Kidney (tissue), 14 donors: ENCODE measurements around the gene G6PC1. TPM values are rescaled to one million over a fixed set of nuclear protein-coding genes. Genes with fewer than 3 reads are reported as not detected.
"Not testable (repeated sequence)": the region's sequence is repeated elsewhere in the genome, so short reads cannot be mapped to it uniquely, and the experiment has no call there.

Experiments
- DNase-seq, 5 donors: peaks; one replicate each; pipeline ENCODE4 v3.0.0-alpha.2; 2013 to 2020
- FAIRE-seq: peaks from 2 replicates; lab custom pipeline; 2012; peaks lifted over from hg19 to GRCh38; lab: Jason Lieb, UNC
- H3K27ac ChIP-seq, 2 donors: one replicate each; pipeline ENCODE4 v1.7.0; 2013; ENCODE audit warnings: low read depth in 2 of 2, low read length in 2 of 2, inconsistent platforms in 1 of 2
- H3K27me3 ChIP-seq: one replicate; pipeline ENCODE4 v1.7.1; 2013; ENCODE audit warnings: low read length, inconsistent platforms; ENCODE audit not compliant: control insufficient read depth, insufficient read depth
- H3K36me3 ChIP-seq, 3 donors: one replicate each; pipeline versions ENCODE4 v1.7.0 to v1.7.1; 2013; ENCODE audit warnings: low read length in 3 of 3, control low read depth in 1 of 3, inconsistent platforms in 1 of 3; ENCODE audit not compliant: insufficient read depth in 3 of 3, control insufficient read depth in 2 of 3
- H3K4me1 ChIP-seq, 3 donors: one replicate each; pipeline versions ENCODE4 v1.7.0 to v1.7.1; 2013; ENCODE audit warnings: low read length in 3 of 3, inconsistent platforms in 1 of 3, low read depth in 1 of 3; ENCODE audit not compliant: control insufficient read depth in 2 of 3, insufficient read depth in 2 of 3
- H3K4me3 ChIP-seq, 3 donors: one replicate each; pipeline versions ENCODE4 v1.7.0 to v1.8.1; 2013; ENCODE audit warnings: low read length in 3 of 3, control low read depth in 1 of 3, inconsistent platforms in 1 of 3
- H3K9ac ChIP-seq, 3 donors: one replicate each; pipeline versions ENCODE4 v1.7.0 to v1.7.1; 2013; ENCODE audit warnings: low read length in 3 of 3, control low read depth in 1 of 3, inconsistent platforms in 1 of 3
- H3K9me3 ChIP-seq, 3 donors: one replicate each; pipeline versions ENCODE4 v1.7.0 to v1.7.1; 2013; ENCODE audit warnings: low read length in 3 of 3, control low read depth in 1 of 3, inconsistent platforms in 1 of 3; ENCODE audit not compliant: control insufficient read depth in 2 of 3, insufficient read depth in 1 of 3
- intact Hi-C: fragments of 100-400 bp; cut with DNase I; formaldehyde crosslinking; loops from one replicate; pipeline ENCODE4 v1.11.1; 2022
- polyA plus RNA-seq: library from polyadenylated mRNA; stranded (reverse); fragments of 350-450 nt; fragmentation: Illumina TruSeq; extraction: RNeasy Lipid Tissue Mini Kit (QIAGEN cat#74804); gene quantifications from one replicate; pipeline ENCODE4 v1.2.3, GENCODE V29; 2014; ENCODE audit warnings: low read depth, low replicate concordance; ENCODE audit not compliant: insufficient read depth
- total RNA-seq: library from RNA; stranded (reverse); fragmentation: NEBNext Ultra II Directional; extraction: Animal tissue kit (Norgen Biotek cat#: 25700); gene quantifications from one replicate; pipeline ENCODE4 v1.2.1, GENCODE V29; 2021
- TF ChIP-seq, protein P1 (sequence below): IDR thresholded peaks from 3 replicates; pipeline ENCODE4 v1.5.1; 2012; ENCODE audit warnings: mild to moderate bottlenecking, moderate library complexity, borderline replicate concordance; ENCODE audit not compliant: insufficient read depth; ENCODE audit errors: extremely low read depth
- donor health status: control.
- donor health status: control.
- donor health status: control.
- donor health status: control.
- donor health status: control.
- donor health status: DM: yes; HTN: yes; CAD: no.
- donor health status: Normal renal cell carcinoma (clear cell type).

The G6PC1 gene
- total and polyA plus RNA-seq, 2 donors from 2014 or later: 0.16 to 10.5 TPM

DNA sequence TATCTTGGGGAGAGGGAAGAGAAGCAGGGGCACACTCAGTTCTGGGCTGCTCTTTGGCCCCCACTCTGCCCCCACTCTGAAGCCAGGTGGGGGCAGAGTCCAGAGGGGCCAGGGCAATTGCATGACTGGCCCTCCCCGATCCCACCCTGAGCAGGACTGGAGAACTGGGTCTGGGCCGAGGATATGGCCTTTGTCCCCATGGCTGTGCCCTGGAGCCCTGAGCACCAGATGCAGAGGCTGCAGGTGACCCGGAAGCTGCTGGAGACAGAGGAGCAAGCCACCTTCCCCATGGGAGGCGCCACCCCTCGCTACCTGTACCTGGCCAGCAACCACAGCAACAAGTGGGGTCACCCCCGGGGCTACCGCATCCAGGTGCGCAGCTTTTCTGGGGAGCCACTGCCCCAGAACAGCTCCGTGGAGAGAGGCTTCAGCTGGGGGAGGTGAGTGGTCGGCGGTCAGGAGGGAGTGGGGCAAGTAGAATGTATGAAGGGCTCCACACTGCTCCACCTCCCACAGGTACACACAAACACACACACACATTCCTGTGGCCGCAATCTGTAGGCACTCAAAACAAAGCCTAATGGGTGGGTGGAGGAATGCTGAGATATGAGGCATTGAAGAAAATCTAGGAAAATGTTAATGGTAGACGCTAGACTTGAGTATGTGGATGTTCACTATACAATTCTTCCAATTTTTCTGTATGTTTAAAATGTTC is 28.2 kb upstream of the G6PC1 start:
- H3K4me1 ChIP-seq: peaks cover 0 to 4% (median 0%) of the 10 kb centered on the region in 3 donors
- FAIRE-seq: no peak
- peak in 1 of 5 donors; percentile 44 for DNase-seq
- intact Hi-C loops: no loop called here
- peaks cover 0 to 3% (median 0%) of the 10 kb centered on the region in 3 donors for H3K36me3 ChIP-seq
- TF ChIP-seq, protein P1, sequence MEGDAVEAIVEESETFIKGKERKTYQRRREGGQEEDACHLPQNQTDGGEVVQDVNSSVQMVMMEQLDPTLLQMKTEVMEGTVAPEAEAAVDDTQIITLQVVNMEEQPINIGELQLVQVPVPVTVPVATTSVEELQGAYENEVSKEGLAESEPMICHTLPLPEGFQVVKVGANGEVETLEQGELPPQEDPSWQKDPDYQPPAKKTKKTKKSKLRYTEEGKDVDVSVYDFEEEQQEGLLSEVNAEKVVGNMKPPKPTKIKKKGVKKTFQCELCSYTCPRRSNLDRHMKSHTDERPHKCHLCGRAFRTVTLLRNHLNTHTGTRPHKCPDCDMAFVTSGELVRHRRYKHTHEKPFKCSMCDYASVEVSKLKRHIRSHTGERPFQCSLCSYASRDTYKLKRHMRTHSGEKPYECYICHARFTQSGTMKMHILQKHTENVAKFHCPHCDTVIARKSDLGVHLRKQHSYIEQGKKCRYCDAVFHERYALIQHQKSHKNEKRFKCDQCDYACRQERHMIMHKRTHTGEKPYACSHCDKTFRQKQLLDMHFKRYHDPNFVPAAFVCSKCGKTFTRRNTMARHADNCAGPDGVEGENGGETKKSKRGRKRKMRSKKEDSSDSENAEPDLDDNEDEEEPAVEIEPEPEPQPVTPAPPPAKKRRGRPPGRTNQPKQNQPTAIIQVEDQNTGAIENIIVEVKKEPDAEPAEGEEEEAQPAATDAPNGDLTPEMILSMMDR: no peak
- no peak overlapping the region for H3K9ac ChIP-seq
- H3K9me3 ChIP-seq: no peaks in the 10 kb centered on the region
- no peaks in the 10 kb centered on the region for H3K27me3 ChIP-seq
- H3K27ac ChIP-seq: no peak overlapping the region
- no peak overlapping the region for H3K4me3 ChIP-seq

DNA sequence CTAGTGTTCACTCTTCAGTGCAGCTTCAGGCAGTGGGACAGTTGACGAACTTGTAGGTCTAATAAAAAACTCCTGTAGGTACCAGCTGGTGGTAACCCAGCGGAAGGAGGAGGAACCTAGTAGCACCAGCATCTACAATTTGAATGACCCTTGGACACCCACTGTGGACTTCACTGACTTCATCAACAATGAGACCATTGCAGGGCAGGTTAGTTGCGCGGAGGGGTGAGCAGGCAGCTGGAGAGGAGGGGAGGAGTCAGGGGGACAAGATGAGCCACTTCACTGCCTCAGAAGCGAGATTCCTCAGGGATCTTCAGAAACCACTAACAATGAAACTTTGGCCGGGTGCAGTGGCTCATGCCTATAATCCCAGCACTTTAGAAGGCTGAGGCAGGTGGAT is 27.3 kb upstream of the G6PC1 start:
- TF ChIP-seq, protein P1: no peak
- DNase-seq: peak in 2 of 5 donors; percentile 5 to 60

DNA sequence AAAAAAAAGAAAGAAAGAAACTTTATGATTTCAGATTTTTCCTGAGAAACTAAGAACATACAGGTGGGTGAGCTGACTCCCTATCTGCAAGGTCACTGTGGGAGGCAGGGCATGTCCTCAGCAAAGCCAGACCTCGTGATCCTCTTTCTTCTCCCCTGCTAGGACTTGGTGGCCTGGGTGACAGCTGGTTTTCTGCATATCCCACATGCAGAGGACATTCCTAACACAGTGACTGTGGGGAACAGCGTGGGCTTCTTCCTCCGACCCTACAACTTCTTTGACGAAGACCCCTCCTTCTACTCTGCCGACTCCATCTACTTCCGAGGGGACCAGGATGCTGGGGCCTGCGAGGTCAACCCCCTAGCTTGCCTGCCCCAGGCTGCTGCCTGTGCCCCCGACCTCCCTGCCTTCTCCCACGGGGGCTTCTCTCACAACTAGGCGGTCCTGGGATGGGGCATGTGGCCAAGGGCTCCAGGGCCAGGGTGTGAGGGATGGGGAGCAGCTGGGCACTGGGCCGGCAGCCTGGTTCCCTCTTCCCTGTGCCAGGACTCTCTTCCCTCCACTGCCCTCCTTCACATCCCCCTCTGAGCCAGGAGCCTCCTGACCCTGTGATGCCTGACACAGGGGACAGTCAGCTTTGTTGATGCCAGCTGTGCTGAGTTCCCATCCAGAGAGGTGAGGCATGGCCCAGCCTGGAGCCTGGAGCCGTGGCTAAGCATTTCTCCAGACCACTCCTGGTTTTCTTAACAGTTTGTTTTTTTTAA is 26.5 kb upstream of the G6PC1 start:
- H3K4me3 ChIP-seq, FAIRE-seq, H3K27ac ChIP-seq, H3K36me3 ChIP-seq, H3K27me3 ChIP-seq, intact Hi-C loops, H3K9ac ChIP-seq, H3K9me3 ChIP-seq: not testable (repeated sequence)
- DNase-seq: peak in 1 of 5 donors; percentile 21
- H3K4me1 ChIP-seq: peaks cover 0 to 11% (median 9%) of the 10 kb centered on the region in 3 donors

More for the DNA sequence above, 27.3 kb upstream of the G6PC1 start:
- H3K27ac ChIP-seq: no peak overlapping the region
- no peak for FAIRE-seq
- H3K4me1 ChIP-seq: peaks cover 0 to 5% (median 2%) of the 10 kb centered on the region in 3 donors
- H3K4me3 ChIP-seq: no peak overlapping the region
- H3K36me3 ChIP-seq: peaks cover 0 to 3% (median 0%) of the 10 kb centered on the region in 3 donors
- intact Hi-C loops: no loop called here
- H3K9me3 ChIP-seq: no peaks in the 10 kb centered on the region
- H3K9ac ChIP-seq: no peak overlapping the region
- no peaks in the 10 kb centered on the region for H3K27me3 ChIP-seq

DNA sequence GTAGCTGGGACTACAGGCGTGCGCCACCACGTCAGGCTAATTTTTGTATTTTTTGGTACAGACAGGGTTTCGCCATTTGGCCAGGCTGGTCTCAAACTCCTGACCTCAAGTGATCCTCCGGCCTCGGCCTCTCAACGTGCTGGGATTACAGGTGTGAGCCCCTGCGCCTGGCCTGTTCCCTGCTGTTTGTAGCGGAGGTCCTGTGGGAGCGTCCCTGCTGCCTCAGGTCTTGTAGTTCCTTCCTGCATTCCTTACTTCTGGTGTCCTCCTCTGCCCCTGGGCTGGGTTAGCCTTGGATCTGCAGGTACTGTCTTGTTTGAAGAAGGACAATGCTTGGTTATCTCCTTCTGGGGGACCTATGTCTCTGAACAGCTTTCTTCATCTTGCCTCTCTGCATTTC is 23.6 kb upstream of the G6PC1 start:
- no peaks in the 10 kb centered on the region for H3K27me3 ChIP-seq
- H3K36me3 ChIP-seq: peaks cover 0 to 3% (median 0%) of the 10 kb centered on the region in 3 donors
- H3K27ac ChIP-seq: peak overlapping the region; percentile 5 to 34
- H3K9ac ChIP-seq: peak overlapping the region in 2 of 3 donors; percentile 6 to 42
- intact Hi-C loops: no loop called here
- DNase-seq: peak in 1 of 5 donors; percentile 60
- H3K4me1 ChIP-seq: peaks cover 0 to 13% (median 9%) of the 10 kb centered on the region in 3 donors
- peak overlapping the region in 2 of 3 donors; percentile 28 to 58 for H3K4me3 ChIP-seq
- H3K9me3 ChIP-seq: no peaks in the 10 kb centered on the region
- TF ChIP-seq, protein P1: no peak
- no peak for FAIRE-seq
